Measurements from ENCODE around the gene RAB7A. TPM values are rescaled to one million over a fixed set of nuclear protein-coding genes. Genes with fewer than 3 reads are reported as not detected.
A peak's percentile ranks its signal among the peaks of the same experiment; 100 is the strongest.

The RAB7A gene
- total and polyA plus RNA-seq, 2 of the 13 experiments (the other 11 are each of a cell fraction or from before 2014, with no cell fraction given): 26.5 to 182 TPM

DNA sequence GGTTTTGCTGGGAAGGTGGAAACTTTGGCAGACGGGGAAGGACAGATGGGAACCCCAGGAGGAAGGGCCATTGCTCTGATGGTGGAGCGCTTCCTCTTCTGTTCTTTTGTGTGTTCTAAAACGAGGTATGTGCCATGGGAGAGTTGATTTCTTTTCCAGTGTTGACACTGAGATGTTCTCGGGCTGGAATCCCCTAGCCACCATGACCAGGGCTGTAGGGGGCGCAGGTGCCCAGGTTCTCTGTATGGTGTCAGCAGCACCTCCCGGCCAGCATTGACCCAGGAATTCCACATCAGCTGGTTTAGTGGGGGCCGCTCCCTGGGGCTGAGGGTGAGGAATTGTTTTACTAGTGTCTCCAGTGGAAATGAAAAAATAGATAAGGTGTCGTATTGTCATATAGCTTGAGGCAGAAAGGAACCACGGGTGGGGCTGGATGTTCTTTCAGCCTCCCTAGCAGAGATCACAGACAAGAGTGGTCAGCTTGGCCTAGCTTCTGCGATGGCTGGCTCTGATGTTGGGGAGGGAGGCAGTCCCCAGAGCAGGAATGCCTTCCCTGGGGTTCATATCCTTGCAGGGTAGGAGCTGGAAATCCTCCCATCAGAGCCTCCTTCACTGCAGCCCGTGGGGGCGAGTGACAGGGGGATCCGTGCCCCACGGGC is 119.3 kb downstream of the RAB7A start (continued):
- no peak for TF ChIP-seq ZNF234 (CRISPR knock-in tag; conservative IDR thresholded peaks at IDR 0.05)
- no peak for TF ChIP-seq RCOR2 (CRISPR knock-in tag; IDR thresholded peaks at IDR 0.05)
- no peak for TF ChIP-seq HMG20B (CRISPR knock-in tag; conservative IDR thresholded peaks at IDR 0.05)
- TF ChIP-seq, protein P1, sequence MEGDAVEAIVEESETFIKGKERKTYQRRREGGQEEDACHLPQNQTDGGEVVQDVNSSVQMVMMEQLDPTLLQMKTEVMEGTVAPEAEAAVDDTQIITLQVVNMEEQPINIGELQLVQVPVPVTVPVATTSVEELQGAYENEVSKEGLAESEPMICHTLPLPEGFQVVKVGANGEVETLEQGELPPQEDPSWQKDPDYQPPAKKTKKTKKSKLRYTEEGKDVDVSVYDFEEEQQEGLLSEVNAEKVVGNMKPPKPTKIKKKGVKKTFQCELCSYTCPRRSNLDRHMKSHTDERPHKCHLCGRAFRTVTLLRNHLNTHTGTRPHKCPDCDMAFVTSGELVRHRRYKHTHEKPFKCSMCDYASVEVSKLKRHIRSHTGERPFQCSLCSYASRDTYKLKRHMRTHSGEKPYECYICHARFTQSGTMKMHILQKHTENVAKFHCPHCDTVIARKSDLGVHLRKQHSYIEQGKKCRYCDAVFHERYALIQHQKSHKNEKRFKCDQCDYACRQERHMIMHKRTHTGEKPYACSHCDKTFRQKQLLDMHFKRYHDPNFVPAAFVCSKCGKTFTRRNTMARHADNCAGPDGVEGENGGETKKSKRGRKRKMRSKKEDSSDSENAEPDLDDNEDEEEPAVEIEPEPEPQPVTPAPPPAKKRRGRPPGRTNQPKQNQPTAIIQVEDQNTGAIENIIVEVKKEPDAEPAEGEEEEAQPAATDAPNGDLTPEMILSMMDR (CRISPR knock-in tag; IDR thresholded peaks at IDR 0.05): peak; percentile 50
- no peak for TF ChIP-seq ZNF678 (CRISPR knock-in tag; IDR thresholded peaks at IDR 0.05)
- TF ChIP-seq, protein P2, sequence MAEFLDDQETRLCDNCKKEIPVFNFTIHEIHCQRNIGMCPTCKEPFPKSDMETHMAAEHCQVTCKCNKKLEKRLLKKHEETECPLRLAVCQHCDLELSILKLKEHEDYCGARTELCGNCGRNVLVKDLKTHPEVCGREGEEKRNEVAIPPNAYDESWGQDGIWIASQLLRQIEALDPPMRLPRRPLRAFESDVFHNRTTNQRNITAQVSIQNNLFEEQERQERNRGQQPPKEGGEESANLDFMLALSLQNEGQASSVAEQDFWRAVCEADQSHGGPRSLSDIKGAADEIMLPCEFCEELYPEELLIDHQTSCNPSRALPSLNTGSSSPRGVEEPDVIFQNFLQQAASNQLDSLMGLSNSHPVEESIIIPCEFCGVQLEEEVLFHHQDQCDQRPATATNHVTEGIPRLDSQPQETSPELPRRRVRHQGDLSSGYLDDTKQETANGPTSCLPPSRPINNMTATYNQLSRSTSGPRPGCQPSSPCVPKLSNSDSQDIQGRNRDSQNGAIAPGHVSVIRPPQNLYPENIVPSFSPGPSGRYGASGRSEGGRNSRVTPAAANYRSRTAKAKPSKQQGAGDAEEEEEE (CRISPR knock-in tag; IDR thresholded peaks at IDR 0.05; ENCODE audit: borderline replicate concordance): no peak
- TF ChIP-seq STAG1 (CRISPR knock-in tag; IDR thresholded peaks at IDR 0.05): peak; percentile 30; the same call in 1 of the 2 replicates
- TF ChIP-seq ZNF484 (CRISPR knock-in tag; IDR thresholded peaks at IDR 0.05; ENCODE audit: borderline replicate concordance, low read depth): no peak
- TF ChIP-seq, protein P3, sequence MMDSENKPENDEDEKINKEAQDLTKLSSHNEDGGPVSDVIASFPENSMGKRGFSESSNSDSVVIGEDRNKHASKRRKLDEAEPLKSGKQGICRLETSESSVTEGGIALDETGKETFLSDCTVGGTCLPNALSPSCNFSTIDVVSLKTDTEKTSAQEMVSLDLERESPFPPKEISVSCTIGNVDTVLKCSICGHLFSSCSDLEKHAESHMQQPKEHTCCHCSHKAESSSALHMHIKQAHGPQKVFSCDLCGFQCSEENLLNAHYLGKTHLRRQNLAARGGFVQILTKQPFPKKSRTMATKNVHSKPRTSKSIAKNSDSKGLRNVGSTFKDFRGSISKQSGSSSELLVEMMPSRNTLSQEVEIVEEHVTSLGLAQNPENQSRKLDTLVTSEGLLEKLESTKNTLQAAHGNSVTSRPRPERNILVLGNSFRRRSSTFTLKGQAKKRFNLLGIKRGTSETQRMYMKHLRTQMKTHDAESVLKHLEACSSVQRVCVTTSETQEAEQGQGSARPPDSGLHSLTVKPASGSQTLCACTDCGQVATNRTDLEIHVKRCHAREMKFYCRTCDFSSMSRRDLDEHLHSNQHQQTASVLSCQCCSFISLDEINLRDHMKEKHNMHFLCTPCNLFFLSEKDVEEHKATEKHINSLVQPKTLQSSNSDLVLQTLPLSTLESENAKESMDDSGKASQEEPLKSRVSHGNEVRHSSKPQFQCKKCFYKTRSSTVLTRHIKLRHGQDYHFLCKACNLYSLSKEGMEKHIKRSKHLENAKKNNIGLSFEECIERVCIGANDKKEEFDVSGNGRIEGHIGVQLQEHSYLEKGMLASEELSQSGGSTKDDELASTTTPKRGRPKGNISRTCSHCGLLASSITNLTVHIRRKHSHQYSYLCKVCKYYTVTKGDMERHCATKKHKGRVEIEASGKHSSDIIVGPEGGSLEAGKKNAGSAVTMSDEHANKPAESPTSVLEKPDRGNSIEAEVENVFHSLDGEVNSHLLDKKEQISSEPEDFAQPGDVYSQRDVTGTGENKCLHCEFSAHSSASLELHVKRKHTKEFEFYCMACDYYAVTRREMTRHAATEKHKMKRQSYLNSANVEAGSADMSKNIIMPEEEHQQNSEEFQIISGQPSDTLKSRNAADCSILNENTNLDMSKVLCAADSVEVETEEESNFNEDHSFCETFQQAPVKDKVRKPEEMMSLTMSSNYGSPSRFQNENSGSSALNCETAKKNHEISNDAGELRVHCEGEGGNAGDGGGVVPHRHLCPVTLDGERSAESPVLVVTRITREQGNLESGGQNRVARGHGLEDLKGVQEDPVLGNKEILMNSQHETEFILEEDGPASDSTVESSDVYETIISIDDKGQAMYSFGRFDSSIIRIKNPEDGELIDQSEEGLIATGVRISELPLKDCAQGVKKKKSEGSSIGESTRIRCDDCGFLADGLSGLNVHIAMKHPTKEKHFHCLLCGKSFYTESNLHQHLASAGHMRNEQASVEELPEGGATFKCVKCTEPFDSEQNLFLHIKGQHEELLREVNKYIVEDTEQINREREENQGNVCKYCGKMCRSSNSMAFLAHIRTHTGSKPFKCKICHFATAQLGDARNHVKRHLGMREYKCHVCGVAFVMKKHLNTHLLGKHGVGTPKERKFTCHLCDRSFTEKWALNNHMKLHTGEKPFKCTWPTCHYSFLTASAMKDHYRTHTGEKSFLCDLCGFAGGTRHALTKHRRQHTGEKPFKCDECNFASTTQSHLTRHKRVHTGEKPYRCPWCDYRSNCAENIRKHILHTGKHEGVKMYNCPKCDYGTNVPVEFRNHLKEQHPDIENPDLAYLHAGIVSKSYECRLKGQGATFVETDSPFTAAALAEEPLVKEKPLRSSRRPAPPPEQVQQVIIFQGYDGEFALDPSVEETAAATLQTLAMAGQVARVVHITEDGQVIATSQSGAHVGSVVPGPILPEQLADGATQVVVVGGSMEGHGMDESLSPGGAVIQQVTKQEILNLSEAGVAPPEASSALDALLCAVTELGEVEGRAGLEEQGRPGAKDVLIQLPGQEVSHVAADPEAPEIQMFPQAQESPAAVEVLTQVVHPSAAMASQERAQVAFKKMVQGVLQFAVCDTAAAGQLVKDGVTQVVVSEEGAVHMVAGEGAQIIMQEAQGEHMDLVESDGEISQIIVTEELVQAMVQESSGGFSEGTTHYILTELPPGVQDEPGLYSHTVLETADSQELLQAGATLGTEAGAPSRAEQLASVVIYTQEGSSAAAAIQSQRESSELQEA (CRISPR knock-in tag; IDR thresholded peaks at IDR 0.05; ENCODE audit: not compliant biosample characterization): no peak
- no peak for TF ChIP-seq CENPX (CRISPR knock-in tag; IDR thresholded peaks at IDR 0.05)
- TF ChIP-seq PRPF4 (IDR thresholded peaks at IDR 0.05; ENCODE audit: low read depth, low read length, poor library complexity, severe bottlenecking): no peak
- 0 out of 2 replicates have a peak, but pooled peaks have one; percentile 44 for TF ChIP-seq ZNF816 (CRISPR knock-in tag; IDR thresholded peaks at IDR 0.05; ENCODE audit: borderline replicate concordance)
